Measurements from ENCODE around the gene NCOR1.

GRCh38 chr17:16120937-16121336 lies 94.4 kb downstream of the NCOR1 start:
- TF ChIP-seq CTCF (IDR thresholded peaks at IDR 0.05) (no peak), RFX5 (IDR thresholded peaks at IDR 0.05; ENCODE audit: low read length) (no peak), MAX (IDR thresholded peaks at IDR 0.05; ENCODE audit: low read depth) (no peak)
